Muscle of leg (tissue), 11 donors: ENCODE results near the gene COL11A1. TPM values are rescaled to one million over a fixed set of nuclear protein-coding genes. Genes with fewer than 3 reads are reported as not detected.
"Not testable (repeated sequence)": the region's sequence is repeated elsewhere in the genome, so short reads cannot be mapped to it uniquely, and the experiment has no call there.

Experiments used
- DNase-seq: peaks from one replicate; pipeline ENCODE4 v3.0.0; 2013
- H3K27ac ChIP-seq: one replicate; pipeline ENCODE4 v1.5.1; 2013; ENCODE audit warnings: mild to moderate bottlenecking, low read length, control low read depth
- H3K27me3 ChIP-seq: one replicate; pipeline ENCODE4 v1.6.1; 2013; ENCODE audit warnings: low read length; ENCODE audit not compliant: control insufficient read depth, insufficient read depth
- H3K36me3 ChIP-seq: one replicate; pipeline ENCODE4 v1.6.1; 2013; ENCODE audit warnings: low read length; ENCODE audit not compliant: control insufficient read depth, insufficient read depth
- H3K4me1 ChIP-seq: one replicate; pipeline ENCODE4 v1.6.1; 2013; ENCODE audit warnings: low read length; ENCODE audit not compliant: control insufficient read depth, insufficient read depth
- H3K4me3 ChIP-seq: one replicate; pipeline ENCODE4 v1.5.1; 2013; ENCODE audit warnings: low read length, control low read depth
- H3K9me3 ChIP-seq: replicated peaks from 2 replicates; pipeline ENCODE4 v1.6.1; 2013; ENCODE audit warnings: low read depth, low read length; ENCODE audit not compliant: control insufficient read depth
- WGBS: methylation state at CpG from one replicate; pipeline ENCODE4 v1.1.5; 2013; ENCODE audit warnings: missing lambda C conversion rate; ENCODE audit not compliant: insufficient coverage; 5-methylcytosine and 5-hydroxymethylcytosine counted together
- polyA plus RNA-seq, 8 donors: library from polyadenylated mRNA; unstranded; fragments of 120-200 nt; gene quantifications; one replicate each; pipeline versions ENCODE4 v1.2.1 to v1.2.3, GENCODE V29; 2013; ENCODE audit warnings: inconsistent platforms in 1 of 8, low replicate concordance in 1 of 8; ENCODE audit not compliant: insufficient read length in 8 of 8, insufficient read depth in 1 of 8
- total RNA-seq: library from RNA; stranded (reverse); fragments of 120-200 nt; gene quantifications from one replicate; pipeline ENCODE4 v1.2.4, GENCODE V29; 2013

Gene COL11A1
- total and polyA plus RNA-seq, 9 donors, result 25.0 to 576 (median 122) TPM

GRCh38 chr1:102851616-102852015 lies 256.7 kb downstream of the COL11A1 start:
- Histone ChIP-seq H3K4me1 (peaks cover 14% of the 10 kb centered on the region), H3K36me3 (no peaks in the 10 kb centered on the region), H3K27ac (peak overlapping the region; percentile 15), H3K4me3 (no peak overlapping the region), H3K27me3 (no peaks in the 10 kb centered on the region), H3K9me3 (peaks cover 6% of the 10 kb centered on the region)
- 82% methylated on average over 1 of the region's 3 CpGs for WGBS
- DNase-seq, result peak; percentile 11

GRCh38 chr1:102842606-102843005 lies 265.7 kb downstream of the COL11A1 start:
- H3K4me1 ChIP-seq, result peaks cover 9% of the 10 kb centered on the region
- H3K27ac ChIP-seq, result no peak overlapping the region
- WGBS, result 43% methylated on average over 3 of the region's 3 CpGs
- DNase-seq, result no peak
- no peaks in the 10 kb centered on the region for H3K9me3 ChIP-seq
- H3K4me3 ChIP-seq, result no peak overlapping the region
- H3K27me3 ChIP-seq, result no peaks in the 10 kb centered on the region
- H3K36me3 ChIP-seq, result no peaks in the 10 kb centered on the region

GRCh38 chr1:102840741-102841140 lies 267.6 kb downstream of the COL11A1 start:
- no peak overlapping the region for H3K27ac ChIP-seq
- H3K4me1 ChIP-seq, result peaks cover 9% of the 10 kb centered on the region
- H3K27me3 ChIP-seq, result no peaks in the 10 kb centered on the region
- H3K36me3 ChIP-seq, result no peaks in the 10 kb centered on the region
- no peak for DNase-seq
- no peak overlapping the region for H3K4me3 ChIP-seq
- H3K9me3 ChIP-seq, result no peaks in the 10 kb centered on the region
- WGBS, result 53% methylated on average over 3 of the region's 5 CpGs

- H3K27ac ChIP-seq, result peak overlapping the region; percentile 71
- H3K36me3 ChIP-seq, result no peaks in the 10 kb centered on the region
- H3K4me3 ChIP-seq, result no peak overlapping the region
- peak; percentile 77 for DNase-seq
- peaks cover 9% of the 10 kb centered on the region for H3K4me1 ChIP-seq
- no peaks in the 10 kb centered on the region for H3K9me3 ChIP-seq
- 10% methylated on average over 2 of the region's 4 CpGs for WGBS
- no peaks in the 10 kb centered on the region for H3K27me3 ChIP-seq
These were observed 270.3 kb downstream of the COL11A1 start for GRCh38 chr1:102838016-102838415.

GRCh38 chr1:102837551-102837950 lies 270.8 kb downstream of the COL11A1 start:
- no peak overlapping the region for H3K4me3 ChIP-seq
- no peaks in the 10 kb centered on the region for H3K27me3 ChIP-seq
- no peaks in the 10 kb centered on the region for H3K36me3 ChIP-seq
- H3K4me1 ChIP-seq, result peaks cover 9% of the 10 kb centered on the region
- WGBS, result no CpG with 5 or more reads among the region's 1 CpG
- peak overlapping the region; percentile 71 for H3K27ac ChIP-seq
- H3K9me3 ChIP-seq, result no peaks in the 10 kb centered on the region
- DNase-seq, result no peak

GRCh38 chr1:102836991-102837390 lies 271.3 kb downstream of the COL11A1 start:
- Histone ChIP-seq H3K4me1 (peaks cover 9% of the 10 kb centered on the region), H3K27me3 (no peaks in the 10 kb centered on the region), H3K36me3 (no peaks in the 10 kb centered on the region), H3K27ac (no peak overlapping the region), H3K4me3 (no peak overlapping the region), H3K9me3 (no peaks in the 10 kb centered on the region)
- no peak for DNase-seq
- WGBS, result no CpG with 5 or more reads among the region's 2 CpGs

- Histone ChIP-seq H3K27ac (no peak overlapping the region), H3K27me3 (no peaks in the 10 kb centered on the region), H3K9me3 (no peaks in the 10 kb centered on the region), H3K4me1 (peaks cover 9% of the 10 kb centered on the region), H3K36me3 (no peaks in the 10 kb centered on the region), H3K4me3 (no peak overlapping the region)
- no CpG with 5 or more reads among the region's 1 CpG for WGBS
- DNase-seq, result no peak
These were observed 273.5 kb downstream of the COL11A1 start for GRCh38 chr1:102834688-102835320.

GRCh38 chr1:102833151-102833550 lies 275.2 kb downstream of the COL11A1 start:
- Histone ChIP-seq H3K4me3 (no peak overlapping the region), H3K27ac (no peak overlapping the region), H3K27me3 (no peaks in the 10 kb centered on the region), H3K9me3 (no peaks in the 10 kb centered on the region), H3K36me3 (no peaks in the 10 kb centered on the region), H3K4me1 (peaks cover 4% of the 10 kb centered on the region)
- no peak for DNase-seq
- WGBS, result 100% methylated on average over 2 of the region's 2 CpGs

GRCh38 chr1:102826706-102827105 lies 281.6 kb downstream of the COL11A1 start:
- DNase-seq, H3K27ac ChIP-seq, H3K27me3 ChIP-seq, H3K4me3 ChIP-seq, H3K9me3 ChIP-seq, H3K4me1 ChIP-seq, H3K36me3 ChIP-seq: not testable (repeated sequence)
- WGBS, result 85% methylated on average over 9 of the region's 9 CpGs
